C1 segment of cervical spinal cord (tissue), 14 donors: ENCODE results near the gene IFITM1.
"Not testable (repeated sequence)": the region's sequence is repeated elsewhere in the genome, so short reads cannot be mapped to it uniquely, and the experiment has no call there.

Experiments
- DNase-seq, 14 donors: peaks; one replicate each; lab custom pipeline; 2025; lab: John Stamatoyannopoulos, UW

Gene IFITM1

GRCh38 chr11:308740-309665, 4.8 kb upstream of the IFITM1 start:
- not testable (repeated sequence) for DNase-seq

GRCh38 chr11:309979-310572, 3.8 kb upstream of the IFITM1 start:
- DNase-seq: not testable (repeated sequence)

- not testable (repeated sequence) for DNase-seq
Measured at GRCh38 chr11:311013-311748, 2.7 kb upstream of the IFITM1 start.

- no peak for DNase-seq
Measured at GRCh38 chr11:312092-312816, 1.6 kb upstream of the IFITM1 start.

GRCh38 chr11:313304-313786, 495 bp upstream of the IFITM1 start:
- DNase-seq: no peak

- not testable (repeated sequence) for DNase-seq
Measured at GRCh38 chr11:314554-314875, 675 bp downstream of the IFITM1 start.

GRCh38 chr11:315051-315481, 1.2 kb downstream of the IFITM1 start:
- no peak for DNase-seq

GRCh38 chr11:315516-315994, 1.7 kb downstream of the IFITM1 start:
- DNase-seq: no peak

- DNase-seq: no peak
Measured at GRCh38 chr11:316031-316701, 2.3 kb downstream of the IFITM1 start.

- DNase-seq: no peak
Measured at GRCh38 chr11:316891-317301, 3.1 kb downstream of the IFITM1 start.

GRCh38 chr11:317668-318404, 4.0 kb downstream of the IFITM1 start:
- not testable (repeated sequence) for DNase-seq

- DNase-seq: not testable (repeated sequence)
Measured at GRCh38 chr11:318405-319120, 4.7 kb downstream of the IFITM1 start.

GRCh38 chr11:319121-319887, 5.5 kb downstream of the IFITM1 start:
- not testable (repeated sequence) for DNase-seq

- not testable (repeated sequence) for DNase-seq
Measured at GRCh38 chr11:319888-320273, 6.0 kb downstream of the IFITM1 start.

- DNase-seq: no peak
Measured at GRCh38 chr11:324156-324555, 10.3 kb downstream of the IFITM1 start.

GRCh38 chr11:324593-325517, 11.0 kb downstream of the IFITM1 start:
- not testable (repeated sequence) for DNase-seq

- DNase-seq: no peak
Measured at GRCh38 chr11:325796-326591, 12.2 kb downstream of the IFITM1 start.
